Measurements from ENCODE around the gene SLC35B1.

DNA sequence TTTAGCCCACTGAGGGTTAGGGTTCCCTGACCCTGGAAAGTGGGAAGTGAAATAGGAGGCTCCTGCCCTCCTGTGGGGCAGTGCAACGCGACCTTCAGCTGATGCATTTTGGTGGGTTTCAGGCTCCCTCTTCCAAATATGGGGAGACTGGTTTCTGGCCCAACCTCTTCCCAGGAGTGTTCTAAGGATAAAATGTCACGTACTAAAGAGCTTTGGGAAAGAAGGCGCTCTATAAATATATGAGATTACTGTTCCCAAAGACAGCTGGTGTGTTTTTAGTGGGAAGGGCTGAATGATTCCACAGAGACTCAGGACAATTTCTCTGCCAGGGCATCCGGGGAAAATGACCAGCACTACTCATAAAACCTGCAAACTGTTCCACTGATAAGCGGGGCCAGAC is 9.8 kb downstream of the SLC35B1 start:
- no peak for TF ChIP-seq ZNF274 (IDR thresholded peaks at IDR 0.05; ENCODE audit: low read depth, low read length)
- no peak for TF ChIP-seq YY1 (IDR thresholded peaks at IDR 0.05; ENCODE audit: insufficient read depth, insufficient read length)

Data from NT2/D1 (cell line).